Astrocyte (in vitro differentiated cells and primary cell): ENCODE data around the gene REEP1. TPM values are rescaled to one million over a fixed set of nuclear protein-coding genes. Genes with fewer than 3 reads are reported as not detected.
"Not testable (repeated sequence)": the region's sequence is repeated elsewhere in the genome, so short reads cannot be mapped to it uniquely, and the experiment has no call there.

ENCODE experiments used
- DNase-seq: peaks from one replicate; pipeline ENCODE4 v3.0.0-alpha.2; 2010; ENCODE audit warnings: low read depth
- FAIRE-seq: peaks from 2 replicates; lab custom pipeline; 2011; peaks lifted over from hg19 to GRCh38; lab: Jason Lieb, UNC
- H2AFZ ChIP-seq: 2 replicates; pipeline ENCODE4 v1.6.0; 2012; ENCODE audit warnings: low read depth, low read length, inconsistent platforms
- H3K27ac ChIP-seq: 2 replicates; pipeline ENCODE4 v1.5.1; 2011; ENCODE audit warnings: low read depth, low read length, inconsistent platforms
- H3K27me3 ChIP-seq: 2 replicates; pipeline ENCODE4 v1.6.0; 2011; ENCODE audit warnings: low read length, inconsistent platforms; ENCODE audit not compliant: insufficient read depth
- H3K36me3 ChIP-seq: 2 replicates; pipeline ENCODE4 v1.5.1; 2011; ENCODE audit warnings: low read length, inconsistent platforms; ENCODE audit not compliant: insufficient read depth
- H3K4me1 ChIP-seq: 2 replicates; pipeline ENCODE4 v1.5.1; 2011; ENCODE audit warnings: low read length, inconsistent platforms; ENCODE audit not compliant: insufficient read depth
- H3K4me2 ChIP-seq: 2 replicates; pipeline ENCODE4 v1.6.0; 2012; ENCODE audit warnings: low read length, inconsistent platforms
- H3K4me3 ChIP-seq: 2 replicates; pipeline ENCODE4 v1.5.1; 2011; ENCODE audit warnings: low read depth, mild to moderate bottlenecking, low read length, inconsistent platforms; ENCODE audit not compliant: insufficient read depth
- H3K79me2 ChIP-seq: 2 replicates; pipeline ENCODE4 v1.6.0; 2012; ENCODE audit warnings: mild to moderate bottlenecking, low read length, inconsistent platforms; ENCODE audit not compliant: insufficient read depth
- H3K9ac ChIP-seq: 2 replicates; pipeline ENCODE4 v1.6.0; 2012; ENCODE audit warnings: mild to moderate bottlenecking, low read length, inconsistent platforms
- H3K9me3 ChIP-seq: 2 replicates; pipeline ENCODE4 v1.5.1; 2012; ENCODE audit warnings: low read depth, mild to moderate bottlenecking, low read length, inconsistent platforms; ENCODE audit not compliant: insufficient read depth
- H4K20me1 ChIP-seq: 2 replicates; pipeline ENCODE4 v1.6.0; 2012; ENCODE audit warnings: low read length, inconsistent platforms; ENCODE audit not compliant: insufficient read depth
- H3K27ac Mint-ChIP-seq: one replicate; pipeline ENCODE4 v1.8.0; 2021; ENCODE audit warnings: mild to moderate bottlenecking, mixed read lengths; ENCODE audit not compliant: unreplicated experiment
- H3K27me3 Mint-ChIP-seq: one replicate; pipeline ENCODE4 v1.8.0; 2021; ENCODE audit warnings: low read depth, mixed read lengths; ENCODE audit not compliant: unreplicated experiment
- H3K36me3 Mint-ChIP-seq: one replicate; pipeline ENCODE4 v1.8.0; 2021; ENCODE audit warnings: low read depth, mixed read lengths; ENCODE audit not compliant: unreplicated experiment
- H3K4me1 Mint-ChIP-seq: one replicate; pipeline ENCODE4 v1.8.0; 2021; ENCODE audit warnings: low read depth, mixed read lengths; ENCODE audit not compliant: unreplicated experiment
- H3K4me3 Mint-ChIP-seq: one replicate; pipeline ENCODE4 v1.8.0; 2021; ENCODE audit warnings: mild to moderate bottlenecking, moderate library complexity, mixed read lengths; ENCODE audit not compliant: unreplicated experiment
- H3K9me3 Mint-ChIP-seq: one replicate; pipeline ENCODE4 v1.8.0; 2021; ENCODE audit warnings: mild to moderate bottlenecking, mixed read lengths; ENCODE audit not compliant: unreplicated experiment
- EZH2 ChIP-seq: IDR thresholded peaks from 2 replicates; pipeline ENCODE4 v1.6.1; 2012; ENCODE audit warnings: mild to moderate bottlenecking, low read length, inconsistent platforms; ENCODE audit not compliant: insufficient read depth
- total RNA-seq: library from RNA; stranded (reverse); gene quantifications from 2 replicates; pipeline ENCODE4 v1.2.1, GENCODE V29; 2021
- TF ChIP-seq, protein P1 (sequence below): IDR thresholded peaks from 2 replicates; pipeline ENCODE4 v1.5.1; 2011; ENCODE audit warnings: low read depth, mild to moderate bottlenecking, inconsistent platforms, low read length, moderate library complexity; ENCODE audit not compliant: insufficient read depth

The REEP1 gene
- total RNA-seq, 1 donor from 2014 or later: 0.61 TPM

DNA sequence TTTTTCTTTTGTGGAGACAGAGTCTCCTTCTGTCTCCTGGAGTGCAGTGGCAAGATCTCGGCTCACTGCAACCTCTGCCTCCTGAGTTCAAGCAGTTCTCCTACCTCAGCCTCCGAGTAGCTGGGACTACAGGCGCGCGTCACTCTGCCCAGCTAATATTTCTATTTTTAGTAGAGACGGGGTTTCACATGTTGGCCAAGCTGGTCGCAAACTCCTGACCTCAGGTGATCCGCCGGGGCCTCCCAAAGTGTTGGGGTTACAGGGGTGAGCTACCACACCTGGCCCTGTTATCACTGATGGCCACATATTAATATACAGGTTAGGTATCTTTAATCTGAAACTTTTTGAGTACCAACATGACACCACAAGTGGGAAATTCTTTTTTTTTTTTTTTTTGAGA lies 134.7 kb downstream of the REEP1 start:
- Mint-ChIP-seq H3K4me1 (peaks cover 15% of the 10 kb centered on the region), H3K36me3 (no peaks in the 10 kb centered on the region), H3K9me3 (no peaks in the 10 kb centered on the region), H3K27ac (no peak overlapping the region), H3K4me3 (peak overlapping the region; percentile 30), H3K27me3 (no peaks in the 10 kb centered on the region)
- Histone ChIP-seq H3K36me3 (peaks cover 14% of the 10 kb centered on the region), H3K79me2 (peaks cover 63% of the 10 kb centered on the region), H3K4me3 (no peak overlapping the region), H3K27ac (no peak overlapping the region), H2AFZ (no peak overlapping the region), H3K27me3 (no peaks in the 10 kb centered on the region), H4K20me1 (peaks cover 16% of the 10 kb centered on the region), H3K9me3 (no peaks in the 10 kb centered on the region), H3K4me1 (no peaks in the 10 kb centered on the region), H3K9ac (no peak overlapping the region), H3K4me2 (no peak overlapping the region)
- DNase-seq: no peak
- FAIRE-seq: no peak
- TF ChIP-seq, protein P1, sequence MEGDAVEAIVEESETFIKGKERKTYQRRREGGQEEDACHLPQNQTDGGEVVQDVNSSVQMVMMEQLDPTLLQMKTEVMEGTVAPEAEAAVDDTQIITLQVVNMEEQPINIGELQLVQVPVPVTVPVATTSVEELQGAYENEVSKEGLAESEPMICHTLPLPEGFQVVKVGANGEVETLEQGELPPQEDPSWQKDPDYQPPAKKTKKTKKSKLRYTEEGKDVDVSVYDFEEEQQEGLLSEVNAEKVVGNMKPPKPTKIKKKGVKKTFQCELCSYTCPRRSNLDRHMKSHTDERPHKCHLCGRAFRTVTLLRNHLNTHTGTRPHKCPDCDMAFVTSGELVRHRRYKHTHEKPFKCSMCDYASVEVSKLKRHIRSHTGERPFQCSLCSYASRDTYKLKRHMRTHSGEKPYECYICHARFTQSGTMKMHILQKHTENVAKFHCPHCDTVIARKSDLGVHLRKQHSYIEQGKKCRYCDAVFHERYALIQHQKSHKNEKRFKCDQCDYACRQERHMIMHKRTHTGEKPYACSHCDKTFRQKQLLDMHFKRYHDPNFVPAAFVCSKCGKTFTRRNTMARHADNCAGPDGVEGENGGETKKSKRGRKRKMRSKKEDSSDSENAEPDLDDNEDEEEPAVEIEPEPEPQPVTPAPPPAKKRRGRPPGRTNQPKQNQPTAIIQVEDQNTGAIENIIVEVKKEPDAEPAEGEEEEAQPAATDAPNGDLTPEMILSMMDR: no peak
- no peak for TF ChIP-seq EZH2

DNA sequence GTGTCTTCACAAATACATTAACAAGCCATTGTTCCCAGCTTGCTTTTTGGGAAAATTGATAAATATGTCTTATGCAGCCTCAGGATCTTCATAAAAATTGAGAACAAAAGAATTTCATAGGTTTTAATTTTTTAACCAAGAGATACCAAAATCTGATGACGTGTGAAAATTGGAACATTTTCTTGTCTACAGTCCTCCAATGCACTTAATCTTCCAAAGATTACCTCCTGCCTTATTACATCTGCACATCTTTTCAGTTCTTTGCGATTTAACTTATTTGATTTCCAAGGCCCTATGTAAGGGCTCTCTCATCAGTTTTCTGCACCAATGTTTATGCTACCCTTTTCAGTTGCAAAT lies 135.1 kb downstream of the REEP1 start:
- peak overlapping the region; percentile 50 for H3K4me2 ChIP-seq
- peaks cover 63% of the 10 kb centered on the region for H3K79me2 ChIP-seq
- Mint-ChIP-seq H3K27me3 (no peaks in the 10 kb centered on the region), H3K4me3 (peak overlapping the region; percentile 31), H3K36me3 (no peaks in the 10 kb centered on the region), H3K9me3 (no peaks in the 10 kb centered on the region), H3K27ac (peak overlapping the region; percentile 60), H3K4me1 (peaks cover 15% of the 10 kb centered on the region)
- peaks cover 16% of the 10 kb centered on the region for H4K20me1 ChIP-seq
- no peaks in the 10 kb centered on the region for H3K27me3 ChIP-seq
- H3K4me3 ChIP-seq: no peak overlapping the region
- FAIRE-seq: no peak
- TF ChIP-seq, protein P1: no peak
- TF ChIP-seq EZH2: no peak
- no peak overlapping the region for H3K27ac ChIP-seq
- H3K9ac ChIP-seq: no peak overlapping the region
- H2AFZ ChIP-seq: no peak overlapping the region
- no peak for DNase-seq
- H3K36me3 ChIP-seq: peaks cover 11% of the 10 kb centered on the region
- H3K4me1 ChIP-seq: no peaks in the 10 kb centered on the region
- no peaks in the 10 kb centered on the region for H3K9me3 ChIP-seq

DNA sequence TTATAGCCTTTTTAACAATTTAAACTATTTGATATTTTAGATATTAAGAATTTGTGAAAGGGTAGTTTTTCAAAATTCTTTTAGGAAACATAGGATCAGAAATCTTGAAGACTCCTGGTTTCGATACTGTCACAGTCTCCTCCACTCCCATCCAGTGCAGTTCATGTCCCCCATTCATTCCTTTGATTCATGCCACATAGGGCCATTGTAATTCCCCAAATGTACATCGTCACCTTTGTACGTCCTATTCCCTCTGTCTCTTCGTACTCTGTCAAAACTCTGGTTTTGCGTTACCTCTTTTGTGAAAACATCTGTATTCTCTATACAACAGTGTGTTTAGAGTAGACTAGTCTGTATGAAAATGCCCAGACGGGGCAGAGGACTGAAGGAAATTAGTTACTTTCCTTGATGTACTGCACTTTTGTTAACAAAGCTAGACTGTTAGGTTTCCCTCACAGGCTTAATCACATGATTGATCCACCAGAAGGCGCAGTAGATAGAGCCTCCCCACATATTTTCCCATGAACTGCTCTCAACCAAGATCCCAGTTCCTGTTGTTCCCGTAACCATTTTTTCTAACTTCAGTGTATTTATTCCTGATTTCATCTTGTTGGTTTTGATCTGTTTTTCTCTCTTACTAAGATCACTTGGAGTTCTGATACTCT lies 135.6 kb downstream of the REEP1 start:
- H3K27me3 Mint-ChIP-seq: no peaks in the 10 kb centered on the region
- DNase-seq: peak; percentile 16
- peaks cover 63% of the 10 kb centered on the region for H3K79me2 ChIP-seq
- no peak overlapping the region for H3K27ac ChIP-seq
- H3K4me1 Mint-ChIP-seq: peaks cover 18% of the 10 kb centered on the region
- peak overlapping the region; percentile 31 for H3K4me3 Mint-ChIP-seq
- TF ChIP-seq, protein P1: no peak
- TF ChIP-seq EZH2: no peak
- H3K4me2 ChIP-seq: peak overlapping the region; percentile 50
- H3K9me3 Mint-ChIP-seq: no peaks in the 10 kb centered on the region
- H3K9ac ChIP-seq: peak overlapping the region; percentile 2
- no peak overlapping the region for H3K4me3 ChIP-seq
- H3K27ac Mint-ChIP-seq: peak overlapping the region; percentile 60
- H2AFZ ChIP-seq: no peak overlapping the region
- H3K36me3 Mint-ChIP-seq: no peaks in the 10 kb centered on the region
- H3K4me1 ChIP-seq: no peaks in the 10 kb centered on the region
- H3K27me3 ChIP-seq: no peaks in the 10 kb centered on the region
- H3K36me3 ChIP-seq: peaks cover 6% of the 10 kb centered on the region
- FAIRE-seq: no peak
- peaks cover 16% of the 10 kb centered on the region for H4K20me1 ChIP-seq
- no peaks in the 10 kb centered on the region for H3K9me3 ChIP-seq

DNA sequence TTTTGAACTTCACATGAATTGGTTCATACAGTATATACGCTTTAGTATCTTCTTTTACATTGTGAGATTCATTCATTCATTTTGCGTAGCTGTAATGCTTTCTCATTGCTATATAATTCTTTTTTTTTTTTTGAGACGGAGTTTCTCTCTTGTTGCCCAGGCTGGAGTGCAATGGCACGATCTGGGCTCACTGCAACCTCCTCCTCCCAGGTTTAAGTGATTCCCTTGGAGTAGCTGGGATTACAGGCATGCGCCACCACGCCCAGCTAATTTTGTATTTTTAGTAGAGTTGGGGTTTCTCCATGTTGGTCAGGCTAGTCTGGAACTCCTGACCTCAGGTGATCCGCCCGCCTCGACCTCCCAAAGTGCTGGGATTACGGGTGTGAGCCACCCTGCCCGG lies 136.9 kb downstream of the REEP1 start:
- peak overlapping the region; percentile 92 for H3K9ac ChIP-seq
- H3K27ac Mint-ChIP-seq: peak overlapping the region; percentile 58

More for the DNA sequence above, 136.9 kb downstream of the REEP1 start:
- H2AFZ ChIP-seq, H3K27me3 ChIP-seq, H3K27ac ChIP-seq, H3K36me3 ChIP-seq, H3K9me3 Mint-ChIP-seq, DNase-seq, H3K36me3 Mint-ChIP-seq, FAIRE-seq, H3K27me3 Mint-ChIP-seq, H3K4me1 ChIP-seq, H3K9me3 ChIP-seq: not testable (repeated sequence)
- Histone ChIP-seq H3K79me2 (peaks cover 62% of the 10 kb centered on the region), H3K4me3 (peak overlapping the region; percentile 93), H4K20me1 (peaks cover 16% of the 10 kb centered on the region), H3K4me2 (peak overlapping the region; percentile 95)
- peak overlapping the region; percentile 97 for H3K4me3 Mint-ChIP-seq
- H3K4me1 Mint-ChIP-seq: peaks cover 23% of the 10 kb centered on the region
